Measurements from ENCODE around the gene HM13. TPM values are rescaled to one million over a fixed set of nuclear protein-coding genes. Genes with fewer than 3 reads are reported as not detected.

Gene HM13
- total and polyA plus RNA-seq, 9 of the 15 experiments (the other 6 are each of a cell fraction or from before 2014, with no cell fraction given): 7.7 to 136 (median 74.5) TPM

- Histone ChIP-seq H3K9ac (ENCODE audit: insufficient read depth in 1 of 2, low read depth in 2 of 2, low read length in 2 of 2) (no peak overlapping the region), H3K27me3 (ENCODE audit: control insufficient read depth in 2 of 2, insufficient read depth in 2 of 2, low read length in 2 of 2) (no peaks in the 10 kb centered on the region), H2AFZ (ENCODE audit: low read depth, low read length) (no peak overlapping the region), H3K9me1 (ENCODE audit: control insufficient read depth, insufficient read depth, low read length) (no peaks in the 10 kb centered on the region), H4K20me1 (replicated peaks; ENCODE audit: control insufficient read depth, insufficient read depth, low read length) (no peaks in the 10 kb centered on the region), H3K36me3 (ENCODE audit: control insufficient read depth, insufficient read depth, low read length) (no peaks in the 10 kb centered on the region), H3K4me3 (no peak overlapping the region), H3K79me2 (ENCODE audit: control insufficient read depth, insufficient read depth, low read length) (peaks cover 1% of the 10 kb centered on the region), H3K4me2 (ENCODE audit: insufficient read depth, low read length) (no peak overlapping the region), H3K4me1 (replicated peaks in 1 of 2; ENCODE audit: control insufficient read depth in 2 of 2, insufficient read depth in 2 of 2, low read length in 2 of 2) (peaks cover under 1 to 12% of the 10 kb centered on the region in 2 experiments; a peak in 2 of 5 replicates), H3K27ac (ENCODE audit: extremely low read depth, low read depth, low read length) (no peak overlapping the region), H3K9me3 (replicated peaks; ENCODE audit: control insufficient read depth, insufficient read depth, low read depth, low read length) (0 out of 2 replicates have a peak, but pooled peaks cover 4% of the 10 kb centered on the region)
- BruUV-seq (replicated peaks): no TSS peak
- 85% methylated on average over 6 of the region's 6 CpGs for WGBS (ENCODE audit: insufficient coverage, low coverage, missing lambda C conversion rate)
- CTCF ChIA-PET (ENCODE audit: low intra/inter-chr PET ratio): no interaction called here
- ATAC-seq (no peak), DNase-seq (ENCODE audit: extremely low read depth in 1 of 4, low spot score in 3 of 4) (no peak), FAIRE-seq (no peak)
- in situ Hi-C loops (cut with MboI): loop anchor here (25.0 kb wide), 1 partner anchor 1058 kb away; no protein-coding TSS in a partner anchor
- intact Hi-C loops (cut with micrococcal nuclease): no loop called here
- POLR2A ChIA-PET: no interaction called here
- TF ChIP-seq, protein P1, sequence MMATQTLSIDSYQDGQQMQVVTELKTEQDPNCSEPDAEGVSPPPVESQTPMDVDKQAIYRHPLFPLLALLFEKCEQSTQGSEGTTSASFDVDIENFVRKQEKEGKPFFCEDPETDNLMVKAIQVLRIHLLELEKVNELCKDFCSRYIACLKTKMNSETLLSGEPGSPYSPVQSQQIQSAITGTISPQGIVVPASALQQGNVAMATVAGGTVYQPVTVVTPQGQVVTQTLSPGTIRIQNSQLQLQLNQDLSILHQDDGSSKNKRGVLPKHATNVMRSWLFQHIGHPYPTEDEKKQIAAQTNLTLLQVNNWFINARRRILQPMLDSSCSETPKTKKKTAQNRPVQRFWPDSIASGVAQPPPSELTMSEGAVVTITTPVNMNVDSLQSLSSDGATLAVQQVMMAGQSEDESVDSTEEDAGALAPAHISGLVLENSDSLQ (IDR thresholded peaks at IDR 0.05): no peak
- TF ChIP-seq, protein P2, sequence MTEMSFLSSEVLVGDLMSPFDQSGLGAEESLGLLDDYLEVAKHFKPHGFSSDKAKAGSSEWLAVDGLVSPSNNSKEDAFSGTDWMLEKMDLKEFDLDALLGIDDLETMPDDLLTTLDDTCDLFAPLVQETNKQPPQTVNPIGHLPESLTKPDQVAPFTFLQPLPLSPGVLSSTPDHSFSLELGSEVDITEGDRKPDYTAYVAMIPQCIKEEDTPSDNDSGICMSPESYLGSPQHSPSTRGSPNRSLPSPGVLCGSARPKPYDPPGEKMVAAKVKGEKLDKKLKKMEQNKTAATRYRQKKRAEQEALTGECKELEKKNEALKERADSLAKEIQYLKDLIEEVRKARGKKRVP (CRISPR knock-in tag; IDR thresholded peaks at IDR 0.05): no peak
- TF ChIP-seq FOSL1 (tag; conservative IDR thresholded peaks at IDR 0.05) (no peak), THRB (CRISPR knock-in tag; conservative IDR thresholded peaks at IDR 0.05) (no peak)
- TF ChIP-seq, protein P3, sequence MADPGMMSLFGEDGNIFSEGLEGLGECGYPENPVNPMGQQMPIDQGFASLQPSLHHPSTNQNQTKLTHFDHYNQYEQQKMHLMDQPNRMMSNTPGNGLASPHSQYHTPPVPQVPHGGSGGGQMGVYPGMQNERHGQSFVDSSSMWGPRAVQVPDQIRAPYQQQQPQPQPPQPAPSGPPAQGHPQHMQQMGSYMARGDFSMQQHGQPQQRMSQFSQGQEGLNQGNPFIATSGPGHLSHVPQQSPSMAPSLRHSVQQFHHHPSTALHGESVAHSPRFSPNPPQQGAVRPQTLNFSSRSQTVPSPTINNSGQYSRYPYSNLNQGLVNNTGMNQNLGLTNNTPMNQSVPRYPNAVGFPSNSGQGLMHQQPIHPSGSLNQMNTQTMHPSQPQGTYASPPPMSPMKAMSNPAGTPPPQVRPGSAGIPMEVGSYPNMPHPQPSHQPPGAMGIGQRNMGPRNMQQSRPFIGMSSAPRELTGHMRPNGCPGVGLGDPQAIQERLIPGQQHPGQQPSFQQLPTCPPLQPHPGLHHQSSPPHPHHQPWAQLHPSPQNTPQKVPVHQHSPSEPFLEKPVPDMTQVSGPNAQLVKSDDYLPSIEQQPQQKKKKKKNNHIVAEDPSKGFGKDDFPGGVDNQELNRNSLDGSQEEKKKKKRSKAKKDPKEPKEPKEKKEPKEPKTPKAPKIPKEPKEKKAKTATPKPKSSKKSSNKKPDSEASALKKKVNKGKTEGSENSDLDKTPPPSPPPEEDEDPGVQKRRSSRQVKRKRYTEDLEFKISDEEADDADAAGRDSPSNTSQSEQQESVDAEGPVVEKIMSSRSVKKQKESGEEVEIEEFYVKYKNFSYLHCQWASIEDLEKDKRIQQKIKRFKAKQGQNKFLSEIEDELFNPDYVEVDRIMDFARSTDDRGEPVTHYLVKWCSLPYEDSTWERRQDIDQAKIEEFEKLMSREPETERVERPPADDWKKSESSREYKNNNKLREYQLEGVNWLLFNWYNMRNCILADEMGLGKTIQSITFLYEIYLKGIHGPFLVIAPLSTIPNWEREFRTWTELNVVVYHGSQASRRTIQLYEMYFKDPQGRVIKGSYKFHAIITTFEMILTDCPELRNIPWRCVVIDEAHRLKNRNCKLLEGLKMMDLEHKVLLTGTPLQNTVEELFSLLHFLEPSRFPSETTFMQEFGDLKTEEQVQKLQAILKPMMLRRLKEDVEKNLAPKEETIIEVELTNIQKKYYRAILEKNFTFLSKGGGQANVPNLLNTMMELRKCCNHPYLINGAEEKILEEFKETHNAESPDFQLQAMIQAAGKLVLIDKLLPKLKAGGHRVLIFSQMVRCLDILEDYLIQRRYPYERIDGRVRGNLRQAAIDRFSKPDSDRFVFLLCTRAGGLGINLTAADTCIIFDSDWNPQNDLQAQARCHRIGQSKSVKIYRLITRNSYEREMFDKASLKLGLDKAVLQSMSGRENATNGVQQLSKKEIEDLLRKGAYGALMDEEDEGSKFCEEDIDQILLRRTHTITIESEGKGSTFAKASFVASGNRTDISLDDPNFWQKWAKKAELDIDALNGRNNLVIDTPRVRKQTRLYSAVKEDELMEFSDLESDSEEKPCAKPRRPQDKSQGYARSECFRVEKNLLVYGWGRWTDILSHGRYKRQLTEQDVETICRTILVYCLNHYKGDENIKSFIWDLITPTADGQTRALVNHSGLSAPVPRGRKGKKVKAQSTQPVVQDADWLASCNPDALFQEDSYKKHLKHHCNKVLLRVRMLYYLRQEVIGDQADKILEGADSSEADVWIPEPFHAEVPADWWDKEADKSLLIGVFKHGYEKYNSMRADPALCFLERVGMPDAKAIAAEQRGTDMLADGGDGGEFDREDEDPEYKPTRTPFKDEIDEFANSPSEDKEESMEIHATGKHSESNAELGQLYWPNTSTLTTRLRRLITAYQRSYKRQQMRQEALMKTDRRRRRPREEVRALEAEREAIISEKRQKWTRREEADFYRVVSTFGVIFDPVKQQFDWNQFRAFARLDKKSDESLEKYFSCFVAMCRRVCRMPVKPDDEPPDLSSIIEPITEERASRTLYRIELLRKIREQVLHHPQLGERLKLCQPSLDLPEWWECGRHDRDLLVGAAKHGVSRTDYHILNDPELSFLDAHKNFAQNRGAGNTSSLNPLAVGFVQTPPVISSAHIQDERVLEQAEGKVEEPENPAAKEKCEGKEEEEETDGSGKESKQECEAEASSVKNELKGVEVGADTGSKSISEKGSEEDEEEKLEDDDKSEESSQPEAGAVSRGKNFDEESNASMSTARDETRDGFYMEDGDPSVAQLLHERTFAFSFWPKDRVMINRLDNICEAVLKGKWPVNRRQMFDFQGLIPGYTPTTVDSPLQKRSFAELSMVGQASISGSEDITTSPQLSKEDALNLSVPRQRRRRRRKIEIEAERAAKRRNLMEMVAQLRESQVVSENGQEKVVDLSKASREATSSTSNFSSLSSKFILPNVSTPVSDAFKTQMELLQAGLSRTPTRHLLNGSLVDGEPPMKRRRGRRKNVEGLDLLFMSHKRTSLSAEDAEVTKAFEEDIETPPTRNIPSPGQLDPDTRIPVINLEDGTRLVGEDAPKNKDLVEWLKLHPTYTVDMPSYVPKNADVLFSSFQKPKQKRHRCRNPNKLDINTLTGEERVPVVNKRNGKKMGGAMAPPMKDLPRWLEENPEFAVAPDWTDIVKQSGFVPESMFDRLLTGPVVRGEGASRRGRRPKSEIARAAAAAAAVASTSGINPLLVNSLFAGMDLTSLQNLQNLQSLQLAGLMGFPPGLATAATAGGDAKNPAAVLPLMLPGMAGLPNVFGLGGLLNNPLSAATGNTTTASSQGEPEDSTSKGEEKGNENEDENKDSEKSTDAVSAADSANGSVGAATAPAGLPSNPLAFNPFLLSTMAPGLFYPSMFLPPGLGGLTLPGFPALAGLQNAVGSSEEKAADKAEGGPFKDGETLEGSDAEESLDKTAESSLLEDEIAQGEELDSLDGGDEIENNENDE (IDR thresholded peaks at IDR 0.05; ENCODE audit: low read depth, low read length): no peak
Observed at GRCh38 chr20:31579245-31579644, 65.0 kb downstream of the HM13 start.
